ENCODE data around the gene CEP295NL.
"Not testable (repeated sequence)": the region's sequence is repeated elsewhere in the genome, so short reads cannot be mapped to it uniquely, and the experiment has no call there.

CEP295NL gene

DNA sequence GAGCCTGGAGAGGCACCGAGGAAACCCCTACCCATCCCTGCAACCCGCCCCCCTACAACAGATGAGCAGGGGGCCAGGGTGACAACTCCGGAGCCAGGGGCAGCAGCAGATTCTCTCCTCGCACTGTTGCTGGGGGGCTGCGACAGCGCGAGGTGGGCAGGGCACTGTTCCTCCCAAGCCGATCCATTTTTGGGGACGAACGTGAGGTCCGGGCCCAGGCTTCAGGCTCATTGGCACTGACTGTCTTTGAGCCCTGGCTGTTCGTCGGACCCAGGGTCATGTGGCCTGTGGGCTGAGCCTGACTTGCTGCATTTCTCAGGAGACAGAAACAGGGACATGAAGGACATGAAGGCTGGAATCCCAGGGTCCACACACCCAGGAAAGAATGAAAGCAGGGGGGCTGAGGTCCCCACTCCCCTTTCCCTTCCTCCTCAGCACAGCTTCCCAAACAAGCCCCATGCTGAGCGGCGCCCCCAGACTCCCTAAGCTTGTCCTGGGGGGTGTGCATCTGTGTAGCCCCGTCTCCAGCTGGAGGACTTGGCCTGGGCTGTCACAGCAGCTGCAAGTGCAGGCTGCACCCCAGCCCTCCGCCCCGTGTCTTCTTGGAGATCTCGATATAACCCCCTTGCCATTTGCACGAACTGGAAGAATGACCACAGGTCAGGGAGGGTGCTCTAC lies 18.7 kb downstream of the CEP295NL start:
- no peaks in the 10 kb centered on the region for H3K9me3 ChIP-seq (ENCODE audit: control insufficient read depth in 1 of 2, low read length in 2 of 2)
- peak overlapping the region; percentile 26 to 52 for H3K4me3 ChIP-seq (ENCODE audit: low read depth in 1 of 2, low read length in 2 of 2)
- H3K4me1 ChIP-seq (ENCODE audit: control insufficient read depth in 1 of 2, insufficient read depth in 2 of 2, low read length in 2 of 2), result peaks cover 9 to 74% of the 10 kb centered on the region in 2 donors
- H3K36me3 ChIP-seq (ENCODE audit: control insufficient read depth in 1 of 2, insufficient read depth in 2 of 2, low read length in 2 of 2), result no peaks in the 10 kb centered on the region
- H3K27me3 ChIP-seq (ENCODE audit: low read depth, low read length), result no peaks in the 10 kb centered on the region
- peak overlapping the region; percentile 80 for H3K27ac ChIP-seq (ENCODE audit: low read length)

DNA sequence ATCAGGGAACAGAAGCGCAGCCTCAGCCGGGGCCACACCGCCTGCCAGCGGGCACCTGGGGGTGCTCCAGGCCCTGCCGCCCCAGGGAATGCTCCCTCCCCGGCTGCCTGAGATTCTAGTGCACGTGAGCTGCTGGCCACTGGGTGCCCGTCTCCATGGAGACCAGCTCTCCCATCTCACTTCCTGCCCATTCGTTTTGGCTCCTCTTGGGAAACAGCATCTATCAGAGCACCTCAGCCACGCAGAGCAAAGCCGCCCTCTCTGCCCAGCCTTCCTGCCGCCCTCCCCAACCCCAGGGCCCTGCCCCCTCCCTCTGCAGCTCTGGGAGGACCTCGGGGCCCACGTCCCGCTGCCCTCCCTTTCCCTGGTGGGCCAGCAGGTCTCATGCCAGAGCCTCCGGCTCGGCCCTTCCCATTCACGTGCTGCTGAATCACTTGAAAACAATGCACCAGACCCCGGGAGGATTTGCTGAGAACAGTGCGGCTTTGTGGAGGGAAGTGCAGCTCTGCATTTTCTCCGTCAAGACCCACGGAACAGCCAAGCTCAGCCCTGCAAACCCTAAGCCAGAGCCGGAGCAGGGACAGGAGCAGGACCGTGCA lies 19.4 kb downstream of the CEP295NL start:
- Histone ChIP-seq H3K4me3 (ENCODE audit: low read depth in 1 of 2, low read length in 2 of 2) (peak overlapping the region; percentile 26 to 52), H3K4me1 (ENCODE audit: control insufficient read depth in 1 of 2, insufficient read depth in 2 of 2, low read length in 2 of 2) (peaks cover 15 to 77% of the 10 kb centered on the region in 2 donors), H3K9me3 (ENCODE audit: control insufficient read depth in 1 of 2, low read length in 2 of 2) (no peaks in the 10 kb centered on the region), H3K27me3 (ENCODE audit: low read depth, low read length) (no peaks in the 10 kb centered on the region), H3K36me3 (ENCODE audit: control insufficient read depth in 1 of 2, insufficient read depth in 2 of 2, low read length in 2 of 2) (no peaks in the 10 kb centered on the region), H3K27ac (ENCODE audit: low read length) (peak overlapping the region; percentile 80)

DNA sequence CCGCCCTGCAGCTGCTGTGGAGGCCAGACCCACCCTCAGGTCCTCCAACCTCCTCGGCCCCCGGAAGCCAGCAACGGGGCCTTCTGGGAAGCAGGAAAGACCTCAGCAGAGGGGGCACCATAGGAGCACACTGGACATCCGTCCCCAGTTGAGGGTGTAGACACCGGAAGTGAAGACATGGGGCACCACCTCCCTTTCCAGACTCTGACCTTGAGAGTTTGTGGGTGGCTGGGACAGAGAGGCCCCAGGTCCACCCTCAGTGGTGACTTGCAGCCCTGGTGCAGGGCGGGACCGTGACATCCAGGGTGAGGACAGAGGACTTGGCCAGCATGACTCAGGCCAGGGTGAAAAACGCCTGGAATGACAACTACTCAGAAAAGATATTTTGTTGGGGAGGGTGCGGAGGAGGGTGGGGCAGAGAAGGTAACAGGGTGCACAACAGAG lies 19.9 kb downstream of the CEP295NL start:
- H3K36me3 ChIP-seq (ENCODE audit: control insufficient read depth in 1 of 2, insufficient read depth in 2 of 2, low read length in 2 of 2), result no peaks in the 10 kb centered on the region
- H3K27me3 ChIP-seq (ENCODE audit: low read depth, low read length), result no peaks in the 10 kb centered on the region
- no peaks in the 10 kb centered on the region for H3K9me3 ChIP-seq (ENCODE audit: control insufficient read depth in 1 of 2, low read length in 2 of 2)
- H3K27ac ChIP-seq (ENCODE audit: low read length), result peak overlapping the region; percentile 80
- H3K4me3 ChIP-seq (ENCODE audit: low read depth in 1 of 2, low read length in 2 of 2), result peak overlapping the region in 1 of 2 donors; percentile 52
- H3K4me1 ChIP-seq (ENCODE audit: control insufficient read depth in 1 of 2, insufficient read depth in 2 of 2, low read length in 2 of 2), result peaks cover 15 to 80% of the 10 kb centered on the region in 2 donors

DNA sequence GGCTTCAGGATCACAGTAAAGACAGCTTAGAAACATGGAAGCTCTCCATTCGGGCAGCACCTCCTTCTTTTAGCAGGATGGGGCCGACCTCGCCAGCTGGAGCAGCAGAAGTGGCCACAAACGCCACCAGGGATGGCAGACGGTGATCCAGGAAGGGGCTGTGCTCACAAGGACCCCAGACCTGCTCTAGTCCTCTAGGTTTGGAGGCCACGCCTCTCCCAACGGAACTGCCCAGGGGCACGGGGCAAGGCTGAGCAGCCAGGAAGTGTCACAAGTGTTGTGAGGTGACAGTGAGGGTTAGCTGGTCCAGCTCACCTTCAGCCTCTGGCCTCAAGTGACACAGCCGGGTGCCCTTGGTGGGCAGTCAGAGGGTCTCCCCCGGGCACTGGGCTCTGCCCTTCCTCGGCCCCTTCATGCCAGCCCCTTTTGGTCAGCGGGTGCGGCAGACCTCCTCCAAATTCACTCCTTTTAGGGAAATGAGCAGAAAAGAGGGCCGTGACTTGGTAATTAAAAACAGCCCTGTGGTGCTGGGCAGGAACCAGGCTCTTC lies 20.4 kb downstream of the CEP295NL start:
- H3K9me3 ChIP-seq (ENCODE audit: control insufficient read depth in 1 of 2, low read length in 2 of 2), result no peaks in the 10 kb centered on the region
- peaks cover 0 to 3% of the 10 kb centered on the region in 2 donors for H3K36me3 ChIP-seq (ENCODE audit: control insufficient read depth in 1 of 2, insufficient read depth in 2 of 2, low read length in 2 of 2)
- no peaks in the 10 kb centered on the region for H3K27me3 ChIP-seq (ENCODE audit: low read depth, low read length)
- H3K4me1 ChIP-seq (ENCODE audit: control insufficient read depth in 1 of 2, insufficient read depth in 2 of 2, low read length in 2 of 2), result peaks cover 15 to 80% of the 10 kb centered on the region in 2 donors
- peak overlapping the region; percentile 80 for H3K27ac ChIP-seq (ENCODE audit: low read length)
- H3K4me3 ChIP-seq (ENCODE audit: low read depth in 1 of 2, low read length in 2 of 2), result peak overlapping the region in 1 of 2 donors; percentile 52

DNA sequence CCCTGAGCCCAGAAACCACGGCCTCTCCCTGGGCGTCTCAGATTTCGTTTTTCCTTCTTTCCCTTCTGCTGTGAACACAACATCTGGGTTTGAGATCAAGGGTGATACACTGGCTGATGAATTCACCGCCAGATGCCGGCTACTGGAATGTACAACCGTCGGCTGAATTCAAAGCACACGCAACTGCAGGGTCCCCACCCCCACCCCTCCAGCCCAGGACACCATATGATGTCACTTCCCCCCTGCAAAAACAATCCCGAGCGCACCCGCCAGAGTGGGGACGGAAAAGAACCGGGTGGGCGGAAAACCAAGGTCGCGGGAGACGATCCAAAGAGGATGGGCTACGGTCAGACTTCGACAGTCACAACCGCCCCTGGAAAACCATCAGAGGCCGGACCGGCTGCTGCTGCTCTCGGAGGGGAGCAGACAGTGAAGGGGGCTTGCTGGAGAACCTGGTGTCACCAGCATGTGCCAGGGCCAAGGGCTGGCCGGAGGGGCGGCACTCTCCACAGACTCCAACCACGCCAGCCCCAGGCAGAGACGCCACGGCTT lies 23.3 kb downstream of the CEP295NL start:
- Histone ChIP-seq H3K27ac (ENCODE audit: low read length) (peak overlapping the region; percentile 83), H3K27me3 (ENCODE audit: low read depth, low read length) (no peaks in the 10 kb centered on the region), H3K4me3 (ENCODE audit: low read depth in 1 of 2, low read length in 2 of 2) (peak overlapping the region; percentile 30 to 37), H3K9me3 (ENCODE audit: control insufficient read depth in 1 of 2, low read length in 2 of 2) (no peaks in the 10 kb centered on the region), H3K36me3 (ENCODE audit: control insufficient read depth in 1 of 2, insufficient read depth in 2 of 2, low read length in 2 of 2) (peaks cover 0 to 3% of the 10 kb centered on the region in 2 donors), H3K4me1 (ENCODE audit: control insufficient read depth in 1 of 2, insufficient read depth in 2 of 2, low read length in 2 of 2) (peaks cover 18 to 76% of the 10 kb centered on the region in 2 donors)

DNA sequence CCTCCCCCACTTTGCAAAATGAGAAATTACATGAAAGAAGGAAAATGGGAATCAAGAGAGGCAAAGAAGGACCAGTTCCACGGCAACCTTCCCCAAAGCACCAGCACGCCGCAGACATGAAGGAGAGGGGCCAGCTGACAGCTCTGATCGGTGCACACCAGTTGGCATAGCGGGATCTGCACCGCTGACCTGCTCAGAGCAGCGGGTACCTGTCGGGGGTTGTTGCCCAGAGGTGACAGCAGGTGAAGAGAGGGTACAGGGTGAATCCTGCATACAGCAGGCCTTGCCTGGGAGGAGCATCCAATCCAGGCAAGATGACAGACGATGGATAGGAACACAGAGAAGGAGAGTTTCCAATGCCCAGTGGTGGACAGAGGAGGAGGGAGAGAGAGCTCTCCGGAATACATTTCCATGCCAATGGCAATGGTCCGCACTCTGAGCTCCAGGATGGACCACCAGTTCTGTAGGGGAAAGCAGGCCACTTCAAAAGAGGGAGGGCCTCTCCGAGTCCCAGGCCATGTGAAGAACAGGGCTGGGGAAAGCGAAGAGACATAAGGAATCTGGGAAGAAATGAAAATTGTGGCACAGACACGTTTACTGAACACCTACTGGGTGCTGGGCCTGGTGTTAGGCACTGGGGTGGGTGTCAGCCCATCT lies 24.0 kb downstream of the CEP295NL start:
- H3K27ac ChIP-seq (ENCODE audit: low read length), result peak overlapping the region; percentile 83
- H3K36me3 ChIP-seq (ENCODE audit: control insufficient read depth in 1 of 2, insufficient read depth in 2 of 2, low read length in 2 of 2), result peaks cover 0 to 3% of the 10 kb centered on the region in 2 donors
- no peaks in the 10 kb centered on the region for H3K27me3 ChIP-seq (ENCODE audit: low read depth, low read length)
- H3K9me3 ChIP-seq (ENCODE audit: control insufficient read depth in 1 of 2, low read length in 2 of 2), result no peaks in the 10 kb centered on the region
- peak overlapping the region in 1 of 2 donors; percentile 30 for H3K4me3 ChIP-seq (ENCODE audit: low read depth in 1 of 2, low read length in 2 of 2)
- peaks cover 11 to 75% of the 10 kb centered on the region in 2 donors for H3K4me1 ChIP-seq (ENCODE audit: control insufficient read depth in 1 of 2, insufficient read depth in 2 of 2, low read length in 2 of 2)

DNA sequence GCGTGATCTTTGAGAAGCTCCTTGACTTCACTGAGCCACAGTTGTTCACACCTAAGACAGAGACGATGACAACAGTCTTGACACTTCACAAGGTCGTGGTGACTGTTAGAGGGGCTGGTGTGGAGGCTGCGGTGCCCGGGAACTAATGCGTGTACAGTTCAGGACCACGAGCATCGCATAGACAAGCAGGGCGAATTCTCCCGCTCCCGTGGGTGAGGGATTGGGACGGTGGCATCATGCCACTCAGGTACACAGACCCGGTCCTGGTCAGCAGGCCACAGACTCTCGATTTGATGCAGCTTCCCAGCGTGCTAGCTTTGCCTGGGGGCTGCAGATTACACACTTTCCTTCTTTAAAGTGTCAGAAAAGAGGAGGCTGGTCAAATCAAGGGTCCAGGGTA lies 24.7 kb downstream of the CEP295NL start:
- Histone ChIP-seq H3K4me3 (ENCODE audit: low read depth in 1 of 2, low read length in 2 of 2) (no peak overlapping the region), H3K27ac (ENCODE audit: low read length) (no peak overlapping the region), H3K36me3 (ENCODE audit: control insufficient read depth in 1 of 2, insufficient read depth in 2 of 2, low read length in 2 of 2) (peaks cover 3% of the 10 kb centered on the region in 2 donors), H3K9me3 (ENCODE audit: control insufficient read depth in 1 of 2, low read length in 2 of 2) (no peaks in the 10 kb centered on the region), H3K4me1 (ENCODE audit: control insufficient read depth in 1 of 2, insufficient read depth in 2 of 2, low read length in 2 of 2) (peaks cover 11 to 75% of the 10 kb centered on the region in 2 donors), H3K27me3 (ENCODE audit: low read depth, low read length) (no peaks in the 10 kb centered on the region)

DNA sequence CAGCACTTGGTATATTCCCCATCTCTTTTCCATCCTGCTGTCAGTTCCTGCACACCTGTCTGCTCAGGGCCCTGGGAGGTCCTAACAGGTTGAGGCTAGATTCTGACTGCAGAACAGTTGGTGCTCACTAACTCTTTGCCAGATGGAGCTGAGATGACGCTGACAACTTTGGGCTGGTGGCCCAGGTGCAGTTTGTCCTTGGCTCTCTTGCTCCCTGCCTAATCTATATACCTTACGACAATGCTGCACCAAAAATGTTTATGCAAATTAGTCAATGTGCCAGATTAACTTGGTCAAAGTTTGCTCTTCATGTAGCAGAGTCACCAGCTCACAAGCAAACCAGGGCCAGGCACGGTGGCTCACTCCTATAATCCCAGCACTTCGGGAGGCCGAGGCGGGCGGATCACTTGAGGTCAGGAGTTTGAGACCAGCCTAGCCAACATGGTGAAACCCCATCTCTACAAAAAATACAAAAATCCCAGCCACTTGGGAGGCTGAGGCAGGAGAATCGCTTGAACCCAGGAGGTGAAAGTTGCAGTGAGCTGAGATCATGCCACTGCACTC lies 26.0 kb downstream of the CEP295NL start:
- not testable (repeated sequence) for H3K27me3 ChIP-seq (ENCODE audit: low read depth, low read length); H3K4me3 ChIP-seq (ENCODE audit: low read depth in 1 of 2, low read length in 2 of 2); H3K9me3 ChIP-seq (ENCODE audit: control insufficient read depth in 1 of 2, low read length in 2 of 2); H3K27ac ChIP-seq (ENCODE audit: low read length)
- Histone ChIP-seq H3K36me3 (ENCODE audit: control insufficient read depth in 1 of 2, insufficient read depth in 2 of 2, low read length in 2 of 2) (peaks cover 8 to 16% of the 10 kb centered on the region in 2 donors), H3K4me1 (ENCODE audit: control insufficient read depth in 1 of 2, insufficient read depth in 2 of 2, low read length in 2 of 2) (peaks cover 11 to 62% of the 10 kb centered on the region in 2 donors)

DNA sequence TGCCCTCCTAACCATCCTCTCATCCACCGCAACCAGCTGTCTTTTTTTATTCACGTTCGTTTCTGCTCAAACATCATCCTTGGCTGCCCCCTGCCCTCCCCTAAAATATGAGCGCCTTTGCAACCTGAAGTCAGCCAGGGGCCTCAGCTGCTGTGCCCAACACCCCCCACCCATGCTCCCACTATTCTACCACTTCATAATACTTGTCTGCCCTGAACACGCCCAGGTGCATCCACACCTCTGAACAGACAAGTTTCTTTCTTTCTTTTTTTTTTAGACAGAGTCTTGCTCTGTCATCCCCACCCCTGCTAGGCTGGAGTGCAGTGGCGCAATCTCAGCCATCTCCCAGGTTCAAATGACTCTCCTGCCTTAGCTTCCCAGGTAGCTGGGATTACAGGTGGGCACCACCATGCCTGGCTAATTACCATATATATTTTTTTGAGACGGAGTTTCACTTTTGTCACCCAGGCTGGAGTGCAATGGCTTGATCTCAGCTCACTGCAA lies 26.9 kb downstream of the CEP295NL start:
- peaks cover 11 to 55% of the 10 kb centered on the region in 2 donors for H3K4me1 ChIP-seq (ENCODE audit: control insufficient read depth in 1 of 2, insufficient read depth in 2 of 2, low read length in 2 of 2)
- H3K9me3 ChIP-seq (ENCODE audit: control insufficient read depth in 1 of 2, low read length in 2 of 2), result no peaks in the 10 kb centered on the region
- no peaks in the 10 kb centered on the region for H3K27me3 ChIP-seq (ENCODE audit: low read depth, low read length)
- H3K4me3 ChIP-seq (ENCODE audit: low read depth in 1 of 2, low read length in 2 of 2), result no peak overlapping the region
- H3K27ac ChIP-seq (ENCODE audit: low read length), result peak overlapping the region; percentile 23
- H3K36me3 ChIP-seq (ENCODE audit: control insufficient read depth in 1 of 2, insufficient read depth in 2 of 2, low read length in 2 of 2), result peaks cover 11 to 17% of the 10 kb centered on the region in 2 donors

DNA sequence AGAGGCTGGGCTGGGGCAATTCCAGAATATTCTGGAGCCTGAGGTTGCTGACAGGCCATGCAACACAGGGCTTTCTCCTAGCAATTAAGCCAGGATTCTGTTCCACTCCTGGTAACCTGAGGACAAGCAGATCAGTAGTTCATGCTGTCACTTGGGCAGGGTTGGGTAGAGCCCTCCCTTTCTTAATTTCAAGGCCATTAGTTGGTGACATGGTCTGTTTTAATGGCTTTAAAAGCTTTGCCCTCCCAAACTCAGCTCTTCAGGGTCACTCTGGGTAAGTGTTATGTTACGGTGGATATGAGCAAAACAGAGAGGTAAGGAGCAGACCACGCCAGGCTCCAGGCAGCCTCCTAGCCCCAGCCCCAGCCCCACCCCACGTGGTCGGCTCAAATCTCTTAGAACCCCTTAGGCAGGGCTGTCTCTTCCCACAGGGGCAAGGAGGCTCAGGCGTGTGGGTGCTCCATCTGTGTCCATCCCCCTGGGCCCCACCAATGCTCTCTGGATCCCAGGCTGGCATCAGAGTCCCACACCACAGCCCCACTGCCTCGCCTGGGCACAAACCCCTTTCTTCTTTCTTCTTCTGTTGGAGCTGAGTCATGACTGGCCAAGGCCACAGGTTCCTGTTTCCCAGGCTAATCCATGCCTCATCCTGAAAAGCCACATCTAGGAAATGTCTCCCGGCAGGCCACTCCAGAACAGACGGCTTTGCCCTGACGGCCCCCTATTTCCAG lies 27.5 kb downstream of the CEP295NL start:
- Histone ChIP-seq H3K4me3 (ENCODE audit: low read depth in 1 of 2, low read length in 2 of 2) (no peak overlapping the region), H3K27me3 (ENCODE audit: low read depth, low read length) (no peaks in the 10 kb centered on the region), H3K27ac (ENCODE audit: low read length) (peak overlapping the region; percentile 23), H3K9me3 (ENCODE audit: control insufficient read depth in 1 of 2, low read length in 2 of 2) (no peaks in the 10 kb centered on the region), H3K36me3 (ENCODE audit: control insufficient read depth in 1 of 2, insufficient read depth in 2 of 2, low read length in 2 of 2) (peaks cover 17 to 23% of the 10 kb centered on the region in 2 donors), H3K4me1 (ENCODE audit: control insufficient read depth in 1 of 2, insufficient read depth in 2 of 2, low read length in 2 of 2) (peaks cover 11 to 49% of the 10 kb centered on the region in 2 donors)
